Activated naive CD8-positive, alpha-beta T cell (primary cell): Measurements from ENCODE around the gene UNC13C.
"Not testable (repeated sequence)": the region's sequence is repeated elsewhere in the genome, so short reads cannot be mapped to it uniquely, and the experiment has no call there.

ENCODE experiments used
- H3K27ac Mint-ChIP-seq: one replicate; pipeline ENCODE4 v1.8.0; 2021; ENCODE audit warnings: mixed read lengths
- H3K27me3 Mint-ChIP-seq: one replicate; pipeline ENCODE4 v1.8.0; 2021; ENCODE audit warnings: mixed read lengths
- H3K36me3 Mint-ChIP-seq: one replicate; pipeline ENCODE4 v1.8.0; 2021; ENCODE audit warnings: mixed read lengths
- H3K4me1 Mint-ChIP-seq: one replicate; pipeline ENCODE4 v1.8.0; 2021; ENCODE audit warnings: low read depth, mixed read lengths
- H3K4me3 Mint-ChIP-seq: one replicate; pipeline ENCODE4 v1.8.0; 2021; ENCODE audit warnings: mild to moderate bottlenecking, mixed read lengths
- H3K9me3 Mint-ChIP-seq: one replicate; pipeline ENCODE4 v1.8.0; 2021; ENCODE audit warnings: low read depth, mixed read lengths

UNC13C gene

DNA sequence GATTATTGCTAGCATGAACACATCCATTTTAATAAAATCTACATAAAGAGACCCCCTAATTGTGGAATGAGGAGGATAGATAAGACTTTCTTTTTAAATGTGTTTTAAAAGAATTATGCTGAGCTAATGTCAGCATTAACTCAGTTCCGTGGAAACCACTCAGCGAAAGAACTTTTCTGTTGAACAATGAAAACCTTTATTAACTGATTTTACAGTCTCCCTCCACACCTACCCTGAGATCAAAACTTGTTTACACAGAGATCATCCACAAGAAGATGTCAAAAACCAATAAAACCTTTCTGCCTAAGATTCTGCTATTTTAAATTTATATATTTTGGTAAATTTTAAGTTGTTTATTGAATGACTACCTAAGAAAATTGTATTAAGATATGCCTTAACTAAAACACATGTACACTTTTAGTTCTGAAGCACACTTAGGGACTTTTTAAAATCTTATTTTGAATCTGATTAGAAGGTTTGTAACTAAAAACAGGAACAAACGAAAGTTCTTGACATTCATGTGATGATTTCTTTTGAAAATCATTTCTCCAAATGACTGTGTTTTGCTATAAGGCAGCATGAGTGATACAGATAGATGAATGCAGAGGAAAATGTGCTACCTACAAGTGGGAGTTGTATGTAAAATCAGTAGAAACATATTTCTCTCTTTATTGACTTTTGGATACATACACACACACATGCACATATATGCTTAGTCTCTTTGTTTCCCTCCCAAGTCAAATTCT is 369.0 kb downstream of the UNC13C start:
- Mint-ChIP-seq H3K36me3 (no peaks in the 10 kb centered on the region), H3K4me1 (no peaks in the 10 kb centered on the region), H3K27ac (no peak overlapping the region), H3K9me3 (peaks cover 3% of the 10 kb centered on the region), H3K4me3 (no peak overlapping the region), H3K27me3 (no peaks in the 10 kb centered on the region)

- H3K27me3 Mint-ChIP-seq, result peaks cover 2% of the 10 kb centered on the region
- no peak overlapping the region for H3K27ac Mint-ChIP-seq
- H3K36me3 Mint-ChIP-seq, result no peaks in the 10 kb centered on the region
- H3K4me3 Mint-ChIP-seq, result no peak overlapping the region
- H3K4me1 Mint-ChIP-seq, result no peaks in the 10 kb centered on the region
- H3K9me3 Mint-ChIP-seq, result no peaks in the 10 kb centered on the region
Measured at GRCh38 chr15:54353726-54354125, 375.5 kb downstream of the UNC13C start.

- Mint-ChIP-seq H3K36me3 (no peaks in the 10 kb centered on the region), H3K27ac (no peak overlapping the region), H3K4me3 (no peak overlapping the region), H3K27me3 (peaks cover 2% of the 10 kb centered on the region), H3K4me1 (no peaks in the 10 kb centered on the region), H3K9me3 (peaks cover 5% of the 10 kb centered on the region)
Measured at GRCh38 chr15:54354341-54354740, 376.1 kb downstream of the UNC13C start.

DNA sequence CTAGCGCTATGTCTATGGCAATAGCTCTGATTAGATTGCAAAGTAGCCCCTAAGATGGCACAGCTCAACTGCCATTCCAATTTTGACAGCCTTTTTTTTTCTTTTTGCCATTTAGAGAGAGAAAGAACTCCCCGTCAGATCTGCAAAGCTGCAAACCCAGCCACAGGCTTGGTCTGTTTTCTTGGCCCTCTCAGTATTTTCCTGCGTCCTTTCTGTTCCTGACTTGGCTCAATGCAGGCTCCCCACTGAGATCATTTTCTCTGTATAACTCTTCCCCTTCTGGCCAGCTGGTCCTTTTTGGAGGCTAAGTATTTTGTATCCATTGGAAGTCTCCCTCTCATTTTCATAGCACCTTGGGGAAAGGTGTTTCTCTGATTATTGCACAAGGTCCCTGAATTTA is 386.7 kb downstream of the UNC13C start:
- Mint-ChIP-seq H3K4me3 (no peak overlapping the region), H3K27ac (no peak overlapping the region), H3K36me3 (no peaks in the 10 kb centered on the region), H3K9me3 (peaks cover 18% of the 10 kb centered on the region), H3K27me3 (no peaks in the 10 kb centered on the region), H3K4me1 (no peaks in the 10 kb centered on the region)

DNA sequence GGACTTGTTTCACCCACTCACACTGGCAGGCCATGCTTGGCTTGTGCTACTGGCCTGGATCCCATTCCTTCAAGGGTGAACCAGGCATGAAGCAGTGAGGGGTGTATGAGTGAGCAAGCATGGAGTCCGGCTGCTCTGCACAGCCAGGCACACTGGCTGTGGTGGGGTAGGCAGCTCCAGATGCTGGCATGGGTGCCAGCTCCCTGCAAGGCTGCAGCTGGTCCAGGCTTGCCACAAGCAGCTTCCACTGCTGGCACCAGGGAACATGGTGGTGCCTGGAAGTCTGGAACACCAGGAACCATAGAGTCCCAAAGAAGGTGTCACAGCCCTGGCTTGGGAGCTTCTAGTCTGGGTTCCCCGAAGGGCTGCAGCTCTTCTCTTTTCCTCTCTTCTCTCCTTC is 395.1 kb downstream of the UNC13C start:
- Mint-ChIP-seq H3K36me3 (no peaks in the 10 kb centered on the region), H3K27ac (no peak overlapping the region), H3K4me3 (no peak overlapping the region), H3K27me3 (no peaks in the 10 kb centered on the region), H3K9me3 (no peaks in the 10 kb centered on the region), H3K4me1 (no peaks in the 10 kb centered on the region)

GRCh38 chr15:54374184-54374952 is 396.1 kb downstream of the UNC13C start:
- H3K4me3 Mint-ChIP-seq, result no peak overlapping the region
- no peaks in the 10 kb centered on the region for H3K4me1 Mint-ChIP-seq
- no peaks in the 10 kb centered on the region for H3K9me3 Mint-ChIP-seq
- no peaks in the 10 kb centered on the region for H3K27me3 Mint-ChIP-seq
- no peak overlapping the region for H3K27ac Mint-ChIP-seq
- no peaks in the 10 kb centered on the region for H3K36me3 Mint-ChIP-seq

DNA sequence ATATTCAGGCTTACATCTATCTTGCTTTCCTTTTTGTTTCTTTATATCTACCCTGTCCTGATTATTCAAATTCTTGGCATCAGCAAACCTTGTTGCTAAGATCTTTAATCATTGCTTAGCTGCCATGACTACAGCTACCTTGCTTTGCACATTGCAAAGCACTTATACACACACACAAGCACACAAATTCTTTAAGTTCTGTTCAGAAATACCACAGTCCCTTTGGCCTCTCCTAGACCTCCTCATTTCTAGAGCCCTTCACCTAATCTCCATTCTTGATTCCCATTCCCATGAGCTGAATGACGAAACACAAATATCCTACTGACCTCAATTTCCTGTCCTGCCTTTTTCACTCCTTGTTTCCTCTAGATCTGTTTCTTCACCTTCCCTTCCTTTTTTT is 409.6 kb downstream of the UNC13C start:
- Mint-ChIP-seq H3K4me1 (no peaks in the 10 kb centered on the region), H3K4me3 (no peak overlapping the region), H3K36me3 (no peaks in the 10 kb centered on the region), H3K9me3 (no peaks in the 10 kb centered on the region), H3K27me3 (no peaks in the 10 kb centered on the region), H3K27ac (no peak overlapping the region)

DNA sequence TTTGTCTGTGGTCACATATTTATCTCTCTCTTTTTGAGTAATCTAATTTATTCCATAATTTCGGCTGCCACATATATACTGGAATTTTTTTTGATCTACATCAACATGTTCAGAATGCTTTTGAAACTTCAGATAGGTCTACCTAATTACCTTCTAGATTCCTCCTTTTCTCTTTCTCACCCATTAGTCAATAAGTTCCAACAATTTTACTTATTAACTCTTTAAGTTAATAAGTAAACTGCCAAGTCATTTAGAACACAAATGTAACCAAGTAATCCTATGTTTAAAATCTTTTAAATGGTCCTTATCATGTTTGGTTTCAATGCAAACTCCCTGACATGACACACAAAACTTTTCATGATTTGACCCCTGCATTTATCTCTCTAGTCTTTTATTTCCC is 410.5 kb downstream of the UNC13C start:
- Mint-ChIP-seq H3K4me1 (no peaks in the 10 kb centered on the region), H3K36me3 (no peaks in the 10 kb centered on the region), H3K9me3 (no peaks in the 10 kb centered on the region), H3K4me3 (no peak overlapping the region), H3K27ac (no peak overlapping the region), H3K27me3 (no peaks in the 10 kb centered on the region)

- no peaks in the 10 kb centered on the region for H3K36me3 Mint-ChIP-seq
- H3K27me3 Mint-ChIP-seq, result no peaks in the 10 kb centered on the region
- no peaks in the 10 kb centered on the region for H3K4me1 Mint-ChIP-seq
- H3K9me3 Mint-ChIP-seq, result no peaks in the 10 kb centered on the region
- H3K4me3 Mint-ChIP-seq, result no peak overlapping the region
- no peak overlapping the region for H3K27ac Mint-ChIP-seq
Measured at GRCh38 chr15:54410481-54410880, 432.2 kb downstream of the UNC13C start.

GRCh38 chr15:54424171-54424570 is 445.9 kb downstream of the UNC13C start:
- Mint-ChIP-seq H3K36me3 (no peaks in the 10 kb centered on the region), H3K27me3 (no peaks in the 10 kb centered on the region), H3K27ac (no peak overlapping the region), H3K4me1 (no peaks in the 10 kb centered on the region), H3K4me3 (no peak overlapping the region), H3K9me3 (peaks cover 5% of the 10 kb centered on the region)

DNA sequence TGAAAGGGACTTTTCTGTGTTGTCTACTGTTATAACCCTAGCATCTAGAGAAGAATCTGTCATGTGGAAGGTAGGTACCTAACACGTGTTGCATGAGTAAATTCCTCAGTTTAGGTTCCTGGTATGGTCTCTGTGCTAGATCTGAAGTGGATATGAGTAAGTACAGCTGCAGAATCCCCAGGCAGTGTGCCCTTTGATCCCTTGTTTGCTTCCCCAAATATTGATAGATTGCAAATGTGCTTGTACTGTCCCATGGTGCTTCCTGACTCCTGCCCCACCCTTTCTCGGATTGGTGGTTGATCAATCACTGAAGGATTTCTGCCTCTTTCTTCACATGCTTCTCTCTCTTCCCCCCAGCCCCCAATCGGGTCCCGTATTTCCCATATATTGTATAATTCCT is 450.4 kb downstream of the UNC13C start:
- no peaks in the 10 kb centered on the region for H3K4me1 Mint-ChIP-seq
- H3K4me3 Mint-ChIP-seq, result no peak overlapping the region
- peaks cover 1% of the 10 kb centered on the region for H3K27me3 Mint-ChIP-seq
- peaks cover 12% of the 10 kb centered on the region for H3K9me3 Mint-ChIP-seq
- H3K27ac Mint-ChIP-seq, result no peak overlapping the region
- H3K36me3 Mint-ChIP-seq, result no peaks in the 10 kb centered on the region

- not testable (repeated sequence) for H3K27me3 Mint-ChIP-seq, H3K4me3 Mint-ChIP-seq, H3K27ac Mint-ChIP-seq, H3K36me3 Mint-ChIP-seq, H3K4me1 Mint-ChIP-seq
- peaks cover 17% of the 10 kb centered on the region for H3K9me3 Mint-ChIP-seq
Measured at GRCh38 chr15:54450288-54450687, 472.0 kb downstream of the UNC13C start.

DNA sequence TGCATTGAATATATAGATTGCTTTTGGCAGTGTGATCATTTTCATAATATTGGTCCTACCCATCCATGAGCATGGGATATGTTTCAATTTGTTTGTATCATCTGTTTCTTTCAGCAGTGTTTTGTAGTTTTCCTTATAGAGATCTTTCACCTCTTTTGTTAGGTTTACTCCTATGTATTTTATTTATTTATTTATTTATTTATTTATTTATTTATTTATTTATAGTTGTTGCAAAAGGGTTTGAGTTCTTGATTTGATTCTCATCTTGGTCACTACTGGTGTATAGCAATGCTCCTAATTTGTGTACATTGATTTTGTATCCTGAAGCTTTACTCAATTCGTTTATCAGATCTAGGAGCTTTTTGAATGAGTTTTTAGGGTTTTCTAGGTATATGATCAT is 478.2 kb downstream of the UNC13C start:
- Mint-ChIP-seq H3K36me3 (peaks cover 3% of the 10 kb centered on the region), H3K4me3 (no peak overlapping the region), H3K9me3 (peaks cover 26% of the 10 kb centered on the region), H3K4me1 (no peaks in the 10 kb centered on the region), H3K27ac (no peak overlapping the region), H3K27me3 (peaks cover 5% of the 10 kb centered on the region)

DNA sequence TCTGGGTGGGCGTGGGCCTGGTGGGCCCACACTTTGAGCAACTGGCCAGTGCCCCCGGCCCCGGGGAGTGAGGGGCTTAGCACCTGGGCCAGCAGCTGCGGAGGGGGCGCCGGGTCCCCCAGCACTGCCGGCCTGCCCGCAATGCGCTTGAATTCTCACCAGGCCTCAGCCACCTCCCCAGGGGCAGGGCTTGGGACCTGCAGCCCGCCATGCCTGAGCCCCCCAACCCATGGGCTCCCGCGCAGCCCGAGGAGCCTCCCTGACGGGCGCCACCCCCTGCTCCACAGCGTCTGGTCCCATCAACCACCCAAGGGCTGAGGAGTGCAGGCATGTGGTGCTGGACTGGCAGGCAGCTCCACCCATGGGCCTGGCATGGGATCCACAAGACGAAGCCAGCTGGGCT is 484.3 kb downstream of the UNC13C start:
- Mint-ChIP-seq H3K4me3 (no peak overlapping the region), H3K4me1 (no peaks in the 10 kb centered on the region), H3K36me3 (peaks cover 3% of the 10 kb centered on the region)

DNA sequence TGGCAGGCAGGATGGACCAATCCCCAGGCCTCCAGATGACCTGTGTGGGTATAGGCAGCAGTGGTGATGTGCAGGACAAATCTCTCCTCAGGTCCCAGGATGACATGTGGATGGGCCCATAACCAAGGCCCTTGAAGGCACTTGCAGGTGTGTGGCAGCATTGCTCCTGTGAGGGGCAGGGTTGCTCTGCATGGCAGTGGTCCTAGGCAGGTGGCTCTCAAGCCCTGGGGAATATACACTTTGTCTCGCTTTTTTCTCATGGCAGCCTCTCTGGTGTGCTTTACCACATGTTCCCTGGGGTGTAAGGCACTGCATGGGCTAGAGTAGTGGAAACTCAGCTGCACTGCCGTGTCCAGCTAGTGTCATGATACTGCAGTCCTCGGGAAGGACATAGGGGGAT is 503.6 kb downstream of the UNC13C start:
- Mint-ChIP-seq H3K4me3 (no peak overlapping the region), H3K27me3 (peaks cover 3% of the 10 kb centered on the region), H3K36me3 (no peaks in the 10 kb centered on the region), H3K4me1 (no peaks in the 10 kb centered on the region), H3K27ac (no peak overlapping the region), H3K9me3 (no peaks in the 10 kb centered on the region)

More for the DNA sequence above, 484.3 kb downstream of the UNC13C start:
- H3K27ac Mint-ChIP-seq, result no peak overlapping the region
- peaks cover 5% of the 10 kb centered on the region for H3K27me3 Mint-ChIP-seq
- H3K9me3 Mint-ChIP-seq, result peaks cover 12% of the 10 kb centered on the region

DNA sequence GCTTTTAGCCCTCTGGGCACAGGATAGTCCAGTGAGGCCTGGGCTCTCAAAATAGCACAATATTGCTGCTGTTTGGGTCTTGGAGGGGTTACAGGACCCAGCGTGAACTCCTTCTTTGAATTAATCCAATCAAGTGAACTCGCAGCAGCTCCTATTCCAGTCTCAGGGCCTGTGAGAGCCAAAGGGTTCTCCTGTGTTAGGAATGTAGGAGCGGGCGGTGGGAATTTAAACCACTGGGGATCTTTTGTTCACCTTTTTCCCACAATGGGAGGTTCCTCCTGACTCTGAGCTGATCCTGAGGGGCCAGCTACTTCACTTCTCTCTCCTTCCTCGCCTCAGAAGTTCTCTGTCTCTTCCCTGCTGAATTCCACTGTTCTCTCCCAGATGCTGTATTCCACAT is 504.0 kb downstream of the UNC13C start:
- Mint-ChIP-seq H3K9me3 (no peaks in the 10 kb centered on the region), H3K4me1 (no peaks in the 10 kb centered on the region), H3K27ac (no peak overlapping the region), H3K27me3 (peaks cover 3% of the 10 kb centered on the region), H3K36me3 (no peaks in the 10 kb centered on the region), H3K4me3 (no peak overlapping the region)
